Adrenal gland (tissue), 12 donors: ENCODE results near the gene FARP2. TPM values are rescaled to one million over a fixed set of nuclear protein-coding genes. Genes with fewer than 3 reads are reported as not detected.

Experiments used
- DNase-seq, 7 donors: peaks; one replicate each; pipeline ENCODE4 v3.0.0-alpha.2; 2019 to 2020
- H3K27ac ChIP-seq, 5 donors: fragments of 200-600 bp; sonication (generic) in 4 of 5; 1 replicate in 3 of 5; 2 replicates in 2 of 5; pipeline versions ENCODE4 v1.5.1 to v1.8.0; 2016 to 2020; ENCODE audit warnings: mild to moderate bottlenecking in 1 of 5
- H3K27me3 ChIP-seq: fragments of 200-600 bp; 2 replicates; pipeline ENCODE4 v1.8.0; 2021
- H3K36me3 ChIP-seq, 2 donors: fragments of 200-600 bp; replicated peaks in 1 of 2; 1 replicate in 1 of 2; 2 replicates in 1 of 2; pipeline versions ENCODE4 v1.5.1 to v1.8.0; 2018 to 2022
- H3K4me1 ChIP-seq, 2 donors: fragments of 200-600 bp; replicated peaks in 1 of 2; 1 replicate in 1 of 2; 2 replicates in 1 of 2; pipeline versions ENCODE4 v1.5.1 to v1.8.0; 2018 to 2021
- H3K4me3 ChIP-seq, 4 donors: fragments of 200-600 bp; sonication (generic) in 3 of 4; one replicate each; pipeline ENCODE4 v1.5.1; 2016 to 2018
- H3K9me3 ChIP-seq, 3 donors: fragments of 200-600 bp; sonication (generic) in 1 of 3; replicated peaks in 1 of 3; 1 replicate in 2 of 3; 2 replicates in 1 of 3; pipeline versions ENCODE4 v1.5.1 to v1.8.0; 2016 to 2021
- CTCF ChIP-seq, 6 experiments: fragments of 450-650 bp in 4 of 6; fragments of 200-600 bp in 2 of 6; sonication (generic) in 1 of 6; IDR thresholded peaks; 1 replicate in 5 of 6; 2 replicates in 1 of 6; pipeline versions ENCODE4 v1.5.1 to v1.8.0; 2016 to 2021; ENCODE audit warnings: antibody characterized with exemption in 6 of 6, mild to moderate bottlenecking in 2 of 6, moderate library complexity in 1 of 6
- POLR2A ChIP-seq, 2 donors: fragments of 450-650 bp; IDR thresholded peaks; one replicate each; pipeline ENCODE4 v1.6.1; 2017; ENCODE audit warnings: antibody characterized with exemption in 2 of 2, mild to moderate bottlenecking in 2 of 2, moderate library complexity in 1 of 2
- WGBS, 4 donors: extraction: QIAGEN DNeasy Blood & Tissue Kit in 2 of 4; methylation state at CpG; one replicate each; pipeline versions ENCODE4 v1.1.5 to v1.1.7; 2013 to 2017; 5-methylcytosine and 5-hydroxymethylcytosine counted together
- intact Hi-C, 2 donors: fragments of 100-400 bp; cut with DNase I; formaldehyde crosslinking; loops; one replicate each; pipeline versions ENCODE4 v1.14.1 to v1.15.0; 2022 to 2023
- polyA plus RNA-seq, 3 donors: library from polyadenylated mRNA; stranded (reverse); fragments of 200-250 nt in 2 of 3; fragments of 350-450 nt in 1 of 3; fragmentation: Illumina TruSeq in 1 of 3; extraction: RNeasy Lipid Tissue Mini Kit (QIAGEN cat#74804) in 1 of 3; gene quantifications; one replicate each; pipeline ENCODE4 v1.2.3, GENCODE V29; 2013 to 2014
- total RNA-seq, 9 donors: library from RNA; depleted of rRNA in 4 of 9; stranded (reverse); fragments of >200 nt in 4 of 9; fragments of 120-200 nt in 1 of 9; fragmentation: NEBNext Ultra II Directional in 1 of 9; extraction: Animal tissue kit (Norgen Biotek cat#: 25700) in 1 of 9; gene quantifications; one replicate each; pipeline versions ENCODE4 v1.1.0 to v1.2.4, GENCODE V29; 2013 to 2023
- donor health status: healthy with polysubstance abuse.
- donor health status: Bipolar disorder and iron deficiency.
- donor health status: DM: yes; HTN: yes; CAD: no.
- donor health status: DM: no; HTN: no; CAD: no.
- donor health status: DM: no; HTN: no; CAD: no.
- donor health status: DM: yes; HTN: yes; CAD: no.

The FARP2 gene
- total and polyA plus RNA-seq, 12 donors: 17.3 to 66.8 (median 37.8) TPM

GRCh38 chr2:241500016-241500415, 143.9 kb downstream of the FARP2 start:
- no peaks in the 10 kb centered on the region for H3K9me3 ChIP-seq
- WGBS, 4 donors: 80 to 97% (median 96%) methylated on average over 2 to 10 of the region's 10 CpGs
- intact Hi-C loops: loop anchor here in 1 of 2 donors (10.0 kb wide), 1 partner anchor 135 kb away; no protein-coding TSS in a partner anchor
- no peak for DNase-seq
- no peak overlapping the region for H3K4me3 ChIP-seq
- no peak for TF ChIP-seq CTCF (IDR thresholded peaks at IDR 0.05)
- TF ChIP-seq POLR2A (IDR thresholded peaks at IDR 0.05): no peak
- no peak overlapping the region for H3K27ac ChIP-seq
- H3K27me3 ChIP-seq: no peaks in the 10 kb centered on the region
- peaks cover 0 to 47% of the 10 kb centered on the region in 2 donors for H3K36me3 ChIP-seq
- peaks cover 0 to 4% of the 10 kb centered on the region in 2 donors for H3K4me1 ChIP-seq

- Histone ChIP-seq H3K9me3 (no peaks in the 10 kb centered on the region), H3K27me3 (no peaks in the 10 kb centered on the region), H3K4me3 (no peak overlapping the region), H3K36me3 (peaks cover 0 to 42% of the 10 kb centered on the region in 2 donors), H3K4me1 (peaks cover 0 to 4% of the 10 kb centered on the region in 2 donors), H3K27ac (no peak overlapping the region)
- no peak for TF ChIP-seq POLR2A (IDR thresholded peaks at IDR 0.05)
- TF ChIP-seq CTCF (IDR thresholded peaks at IDR 0.05): no peak
- 84 to 93% (median 91%) methylated on average over 5 to 12 of the region's 12 CpGs for WGBS, 4 donors
- intact Hi-C loops: loop anchor here in 1 of 2 donors (10.0 kb wide), 1 partner anchor 136 kb away; no protein-coding TSS in a partner anchor
- DNase-seq: no peak
These were observed 144.4 kb downstream of the FARP2 start for GRCh38 chr2:241500431-241500975.

- peaks cover 0 to 36% of the 10 kb centered on the region in 2 donors for H3K36me3 ChIP-seq
- intact Hi-C loops: loop anchor here in 1 of 2 donors (10.0 kb wide), 1 partner anchor 136 kb away; no protein-coding TSS in a partner anchor
- H3K4me3 ChIP-seq: no peak overlapping the region
- DNase-seq: no peak
- H3K27me3 ChIP-seq: no peaks in the 10 kb centered on the region
- no peaks in the 10 kb centered on the region for H3K9me3 ChIP-seq
- peaks cover 0 to 4% of the 10 kb centered on the region in 2 donors for H3K4me1 ChIP-seq
- TF ChIP-seq CTCF (IDR thresholded peaks at IDR 0.05) (no peak), POLR2A (IDR thresholded peaks at IDR 0.05) (no peak)
- 91 to 100% (median 92%) methylated on average over 2 to 12 of the region's 12 CpGs for WGBS, 4 donors
- H3K27ac ChIP-seq: no peak overlapping the region
These were observed 145.0 kb downstream of the FARP2 start for GRCh38 chr2:241501099-241501541.

DNA sequence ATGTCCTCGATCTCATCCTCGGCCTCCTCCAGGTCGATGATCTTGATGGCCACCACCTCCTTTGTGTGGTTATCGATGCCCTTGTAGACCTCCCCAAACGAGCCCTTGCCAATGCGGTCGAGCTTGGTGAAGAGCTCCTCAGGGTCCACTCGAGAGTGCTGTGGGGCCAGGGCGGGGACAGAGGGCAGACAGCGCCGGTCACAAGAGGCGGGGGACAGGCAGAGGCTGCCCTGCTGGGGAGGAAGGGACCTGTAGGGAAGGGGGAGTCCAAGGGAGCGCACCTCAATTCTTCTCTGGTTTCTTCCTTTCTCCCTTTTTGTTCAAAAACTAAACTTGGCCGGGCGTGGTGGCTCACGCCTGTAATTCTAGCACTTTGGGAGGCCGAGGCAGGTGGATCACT, 145.5 kb downstream of the FARP2 start:
- WGBS, 4 donors: 94 to 97% (median 95%) methylated on average over 8 to 17 of the region's 17 CpGs
- Histone ChIP-seq H3K4me1 (peaks cover under 1 to 7% of the 10 kb centered on the region in 2 donors), H3K27ac (no peak overlapping the region), H3K36me3 (peaks cover 0 to 33% of the 10 kb centered on the region in 2 donors), H3K4me3 (no peak overlapping the region), H3K9me3 (no peaks in the 10 kb centered on the region), H3K27me3 (no peaks in the 10 kb centered on the region)
- intact Hi-C loops: loop anchor here in 1 of 2 donors (10.0 kb wide), 1 partner anchor 137 kb away; no protein-coding TSS in a partner anchor
- TF ChIP-seq POLR2A (IDR thresholded peaks at IDR 0.05): no peak
- TF ChIP-seq CTCF (IDR thresholded peaks at IDR 0.05): no peak
- no peak for DNase-seq
